ENCODE data around the gene MICALL1. TPM values are rescaled to one million over a fixed set of nuclear protein-coding genes. Genes with fewer than 3 reads are reported as not detected.

Gene MICALL1
- polyA plus RNA-seq, 5 donors: 15.3 to 25.1 (median 15.9) TPM

GRCh38 chr22:37904572-37905533 is 1.2 kb upstream of the MICALL1 start:
- DNase-seq: no peak

DNA sequence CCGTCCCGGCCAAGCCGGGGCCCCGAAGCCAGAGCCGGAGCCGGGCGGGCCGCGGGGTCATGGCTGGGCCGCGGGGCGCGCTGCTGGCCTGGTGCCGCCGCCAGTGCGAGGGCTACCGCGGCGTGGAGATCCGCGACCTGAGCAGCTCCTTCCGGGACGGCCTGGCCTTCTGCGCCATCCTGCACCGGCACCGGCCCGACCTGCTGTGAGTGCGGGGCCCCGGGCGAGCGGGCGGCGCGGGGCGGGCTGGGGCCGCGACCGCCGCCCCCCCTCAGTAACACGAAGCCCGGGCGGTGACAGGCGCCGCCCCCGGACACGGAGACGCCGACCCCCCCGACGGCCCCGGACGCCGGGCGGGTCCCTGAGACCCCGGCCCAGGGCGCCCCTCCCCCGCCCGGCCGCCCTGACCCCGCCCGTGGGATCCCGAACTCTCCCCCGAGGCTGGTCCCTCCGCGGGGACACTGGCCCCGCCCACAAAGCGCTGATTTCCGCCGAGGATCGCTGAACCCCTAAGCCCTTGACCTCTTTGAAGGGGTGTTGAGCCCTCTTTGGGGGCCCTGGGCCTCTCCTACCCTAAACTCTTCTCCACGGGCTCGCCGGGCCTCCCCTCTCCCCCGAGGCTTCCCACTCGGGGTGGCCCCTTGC is 389 bp downstream of the MICALL1 start:
- DNase-seq: no peak

GRCh38 chr22:37907036-37907954 is 1.2 kb downstream of the MICALL1 start:
- DNase-seq: no peak

- no peak for DNase-seq
These were observed 3.7 kb downstream of the MICALL1 start for GRCh38 chr22:37909766-37910165.

DNA sequence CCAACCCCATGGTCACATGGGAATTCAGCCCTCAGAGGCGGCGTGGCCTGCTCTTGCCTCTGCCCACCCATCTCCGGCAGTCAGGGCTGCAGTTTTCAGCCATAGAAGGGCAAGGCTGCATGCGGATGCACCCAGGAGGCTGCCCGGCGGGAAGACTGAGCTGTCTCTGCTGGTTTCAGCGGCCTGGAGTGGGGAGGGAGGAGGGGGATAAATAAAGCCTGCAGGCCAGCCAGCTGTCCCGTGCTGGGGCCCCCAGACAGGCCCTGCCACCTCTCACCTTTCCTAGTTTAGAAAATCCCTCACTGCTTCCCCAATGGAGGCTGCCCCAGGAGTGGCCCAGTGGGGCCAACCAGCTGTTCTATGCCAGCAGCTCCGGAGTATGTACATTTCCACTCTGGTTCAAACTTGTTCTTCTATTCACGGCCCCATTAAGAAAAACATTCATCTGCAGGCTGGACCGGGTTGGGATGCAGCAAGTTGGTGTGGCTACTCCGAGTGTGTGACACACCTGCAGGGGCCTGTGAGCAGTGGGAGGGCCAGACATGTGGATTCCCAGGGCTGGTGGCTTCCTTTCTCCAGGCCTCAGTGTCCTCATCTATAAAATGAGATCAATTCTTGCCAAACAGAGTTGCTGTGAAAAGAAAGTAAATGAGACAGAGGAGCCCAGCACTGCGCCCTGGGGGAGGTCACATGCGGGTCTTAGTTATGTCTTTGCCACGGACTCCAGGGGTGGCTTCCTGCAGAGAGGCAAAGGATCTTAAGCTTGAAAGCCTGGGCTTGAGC is 5.0 kb downstream of the MICALL1 start:
- no peak for DNase-seq

DNA sequence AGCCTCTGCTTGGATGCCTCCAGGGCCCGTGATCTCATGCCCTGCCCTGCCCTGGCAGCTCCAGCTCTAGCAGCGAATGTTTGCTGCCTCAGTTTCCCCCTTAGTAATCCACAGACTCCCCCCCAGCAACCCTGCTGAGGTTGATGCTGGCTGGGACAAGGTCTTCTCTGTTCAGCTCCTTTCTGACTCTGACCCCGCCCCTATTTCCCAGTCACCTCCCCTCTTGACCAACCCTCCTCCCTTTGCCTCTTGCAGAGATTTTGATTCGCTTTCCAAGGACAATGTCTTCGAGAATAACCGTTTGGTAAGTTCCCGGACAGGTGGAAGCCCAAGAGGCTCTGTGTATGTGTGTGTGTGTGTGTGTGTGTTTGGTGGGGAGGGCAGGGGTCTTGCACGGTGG is 5.6 kb downstream of the MICALL1 start:
- no peak for DNase-seq

- no peak for DNase-seq
These were observed 6.1 kb downstream of the MICALL1 start for GRCh38 chr22:37912171-37912570.

DNA sequence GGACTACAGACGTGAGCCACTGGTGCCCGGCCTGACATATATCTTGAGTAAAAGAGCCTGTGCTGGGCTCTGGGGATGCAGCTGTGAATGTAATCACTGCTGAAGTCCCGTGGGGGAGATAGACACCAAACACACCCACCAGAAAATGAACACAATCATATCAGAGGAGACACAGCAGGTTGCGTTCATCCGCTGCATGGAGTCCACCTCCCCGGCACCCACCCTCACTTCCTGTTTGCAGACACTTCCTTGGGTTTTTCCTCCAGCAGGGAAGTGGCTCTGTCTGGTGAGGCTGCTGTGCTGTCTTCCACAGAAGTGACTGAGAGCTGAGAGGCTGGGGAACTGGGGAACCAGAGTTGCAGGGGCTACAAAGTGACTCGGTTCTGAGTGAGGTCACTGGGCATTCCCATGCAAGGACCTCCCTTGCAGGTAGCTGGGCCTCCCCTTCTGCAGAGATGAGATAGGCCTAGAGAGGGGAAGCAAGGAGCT is 7.2 kb downstream of the MICALL1 start:
- no peak for DNase-seq

DNA sequence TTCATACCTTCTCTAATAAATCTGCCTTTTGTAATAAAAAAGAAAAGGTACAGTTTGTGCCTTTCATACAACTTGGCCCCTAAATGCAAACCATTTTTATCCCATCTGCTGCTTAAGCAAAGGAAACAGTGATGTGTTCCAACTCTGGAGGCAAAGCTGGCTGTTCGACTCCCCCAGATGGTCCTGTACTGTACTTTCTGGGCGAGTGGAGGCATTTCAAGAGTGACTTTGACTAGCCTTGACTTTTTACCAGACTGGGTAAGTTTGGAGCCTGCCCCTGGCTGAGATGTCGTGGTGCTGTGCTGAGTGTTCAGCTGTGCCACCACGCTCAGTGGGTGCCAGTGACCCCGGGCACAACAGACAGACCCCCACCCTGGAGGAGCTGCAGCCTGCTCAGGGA is 10.2 kb downstream of the MICALL1 start:
- no peak for DNase-seq

DNA sequence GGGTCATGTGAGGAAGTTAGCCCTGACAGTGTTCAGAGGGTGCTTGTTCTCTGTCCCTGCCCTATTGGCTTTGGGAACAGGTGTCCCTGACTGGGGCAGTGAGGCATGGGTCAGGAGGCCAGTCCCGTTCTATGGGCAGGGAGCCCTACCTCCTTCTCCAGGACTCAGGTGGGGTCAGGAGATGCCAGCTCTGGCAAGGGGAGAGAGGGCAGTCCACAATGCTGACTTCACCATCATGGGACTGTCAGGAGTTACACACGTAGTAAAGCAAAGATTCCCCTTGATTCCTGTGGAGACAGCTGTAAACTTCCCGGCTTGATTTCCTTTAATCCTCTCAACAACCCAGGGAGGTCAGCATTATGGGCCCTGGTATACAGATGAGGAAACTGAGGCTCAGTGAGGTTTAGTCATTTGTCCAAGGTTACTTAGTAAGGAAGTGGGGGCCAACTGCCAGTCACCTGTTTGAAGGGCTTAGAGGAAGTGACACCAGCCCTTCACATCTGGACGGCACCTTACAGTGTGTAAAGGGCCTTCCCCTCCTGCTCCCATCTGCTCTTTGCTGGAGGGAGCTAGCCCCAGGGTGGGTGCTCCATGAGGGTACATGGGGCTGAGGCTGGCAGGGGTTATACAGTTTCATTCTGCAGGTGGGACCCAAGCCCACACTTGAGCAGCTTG is 11.9 kb downstream of the MICALL1 start:
- DNase-seq: no peak

GRCh38 chr22:37918580-37919270 is 12.6 kb downstream of the MICALL1 start:
- no peak for DNase-seq

- no peak for DNase-seq
These were observed 14.0 kb downstream of the MICALL1 start for GRCh38 chr22:37920126-37920525.

GRCh38 chr22:37922191-37922590 is 16.1 kb downstream of the MICALL1 start:
- no peak for DNase-seq

DNA sequence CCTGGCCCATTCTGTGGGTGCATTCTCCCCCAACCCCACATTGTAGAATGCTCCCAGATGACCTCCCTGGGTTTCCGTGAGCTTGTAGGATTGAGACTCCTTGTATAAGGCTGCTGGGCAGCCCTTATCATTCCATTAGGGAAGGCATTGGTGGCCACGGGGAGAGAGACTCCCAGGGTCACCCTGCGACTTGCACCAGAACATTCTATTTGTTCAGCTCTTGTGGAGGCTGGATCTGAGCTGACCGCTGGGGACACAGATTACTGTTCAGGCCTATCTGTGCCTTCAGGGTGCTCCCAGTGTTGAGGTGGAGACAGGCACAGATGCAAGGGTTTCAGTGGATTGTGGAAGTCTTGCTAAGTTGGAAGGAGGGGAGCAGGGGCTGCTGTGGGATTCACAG is 17.8 kb downstream of the MICALL1 start:
- no peak for DNase-seq

GRCh38 chr22:37924386-37925065 is 18.4 kb downstream of the MICALL1 start:
- no peak for DNase-seq

DNA sequence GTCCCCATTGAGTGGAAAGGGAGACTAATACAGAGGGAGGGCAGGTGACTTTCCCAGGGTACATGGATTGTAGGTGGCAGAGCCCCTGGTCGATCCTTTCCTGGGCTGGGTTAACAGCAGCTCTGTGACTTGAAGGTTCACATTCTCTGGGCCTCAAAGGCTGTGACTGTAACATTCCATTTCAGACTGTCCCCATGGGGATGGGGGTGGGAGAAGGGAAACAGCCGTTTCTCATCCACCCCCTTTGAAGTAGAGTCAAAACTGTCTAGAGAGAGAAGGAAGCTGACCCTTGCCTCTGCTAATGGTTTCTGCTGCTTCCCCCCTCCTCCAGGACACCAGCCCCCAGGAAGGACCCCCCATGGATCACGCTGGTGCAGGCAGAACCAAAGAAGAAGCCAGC is 19.2 kb downstream of the MICALL1 start:
- no peak for DNase-seq

GRCh38 chr22:37925767-37926166 is 19.7 kb downstream of the MICALL1 start:
- DNase-seq: no peak

- DNase-seq: no peak
These were observed 20.3 kb downstream of the MICALL1 start for GRCh38 chr22:37926358-37926757.
